GM23248 (cell line): ENCODE data around the gene BMP2K.
"Not testable (repeated sequence)": the region's sequence is repeated elsewhere in the genome, so short reads cannot be mapped to it uniquely, and the experiment has no call there.

Experiments used
- EZH2 ChIP-seq: fragments of 200-600 bp; sonication (generic); IDR thresholded peaks from 2 replicates; pipeline ENCODE4 v1.6.1; 2018; ENCODE audit warnings: antibody characterized with exemption, mild to moderate bottlenecking; ENCODE audit not compliant: insufficient read depth, poor library complexity, severe bottlenecking
- EZH2phosphoT487 ChIP-seq: fragments of 200-600 bp; sonication (generic); IDR thresholded peaks from 2 replicates; pipeline ENCODE4 v1.6.1; 2018; ENCODE audit warnings: antibody characterized with exemption, moderate library complexity, mild to moderate bottlenecking, low read depth; ENCODE audit not compliant: insufficient read depth

DNA sequence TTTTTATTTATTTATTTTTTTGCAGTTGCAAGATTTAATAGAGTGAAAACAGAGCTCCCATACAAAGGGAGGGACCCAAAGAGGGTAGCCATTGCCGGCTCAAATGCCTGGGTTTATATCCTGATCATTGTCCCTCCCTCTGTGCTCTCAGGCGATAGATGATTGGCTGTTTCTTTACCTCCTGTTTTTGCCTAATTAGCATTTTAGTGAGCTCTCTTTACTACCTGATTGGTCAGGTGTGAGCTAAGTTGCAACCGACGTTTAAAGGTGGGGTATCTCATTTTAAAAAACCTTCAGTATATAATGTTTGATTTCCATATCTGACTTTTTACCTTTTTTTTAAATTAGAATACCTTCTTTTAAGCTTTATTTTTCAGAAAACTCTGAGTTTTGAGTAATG, 64.1 kb downstream of the BMP2K start:
- not testable (repeated sequence) for TF ChIP-seq EZH2phosphoT487, EZH2
